Gastrocnemius medialis (tissue), 4 donors: ENCODE measurements around the gene MAP3K19.

Experiments used
- POLR2A ChIP-seq, 2 donors: fragments of 450-650 bp; IDR thresholded peaks; one replicate each; pipeline ENCODE4 v1.6.1; 2017; ENCODE audit warnings: antibody characterized with exemption in 2 of 2, mild to moderate bottlenecking in 2 of 2, moderate library complexity in 2 of 2
- TF ChIP-seq, protein P1 (sequence below), 5 experiments: fragments of 450-650 bp in 3 of 5; fragments of 200-600 bp in 2 of 5; sonication (generic) in 2 of 5; IDR thresholded peaks in 4 of 5; conservative IDR thresholded peaks in 1 of 5; 1 replicate in 4 of 5; 2 replicates in 1 of 5; pipeline ENCODE4 v1.5.1; 2016 to 2019; ENCODE audit warnings: antibody characterized with exemption in 5 of 5, mild to moderate bottlenecking in 3 of 5, moderate library complexity in 3 of 5

DNA sequence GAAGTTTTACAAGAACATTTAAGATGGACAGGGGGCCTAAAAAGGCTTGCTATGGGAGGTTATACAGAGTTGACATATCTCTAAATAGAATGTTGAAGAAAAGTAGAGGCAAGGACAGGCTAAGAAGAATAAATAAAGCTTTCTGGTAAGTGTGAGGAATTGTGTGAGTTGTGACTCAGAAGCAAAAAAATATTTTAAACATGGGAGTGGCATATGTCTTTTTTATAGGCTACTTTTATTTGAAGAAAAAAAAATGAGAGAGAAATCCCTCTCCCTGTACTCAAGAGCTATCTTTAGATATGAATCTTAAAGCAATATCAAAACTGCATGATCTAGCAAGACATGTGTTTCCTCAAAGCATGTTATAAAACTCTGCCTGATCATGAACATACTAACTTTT is 45.9 kb upstream of the MAP3K19 start:
- TF ChIP-seq POLR2A (IDR thresholded peaks at IDR 0.05) = no peak
- TF ChIP-seq, protein P1, sequence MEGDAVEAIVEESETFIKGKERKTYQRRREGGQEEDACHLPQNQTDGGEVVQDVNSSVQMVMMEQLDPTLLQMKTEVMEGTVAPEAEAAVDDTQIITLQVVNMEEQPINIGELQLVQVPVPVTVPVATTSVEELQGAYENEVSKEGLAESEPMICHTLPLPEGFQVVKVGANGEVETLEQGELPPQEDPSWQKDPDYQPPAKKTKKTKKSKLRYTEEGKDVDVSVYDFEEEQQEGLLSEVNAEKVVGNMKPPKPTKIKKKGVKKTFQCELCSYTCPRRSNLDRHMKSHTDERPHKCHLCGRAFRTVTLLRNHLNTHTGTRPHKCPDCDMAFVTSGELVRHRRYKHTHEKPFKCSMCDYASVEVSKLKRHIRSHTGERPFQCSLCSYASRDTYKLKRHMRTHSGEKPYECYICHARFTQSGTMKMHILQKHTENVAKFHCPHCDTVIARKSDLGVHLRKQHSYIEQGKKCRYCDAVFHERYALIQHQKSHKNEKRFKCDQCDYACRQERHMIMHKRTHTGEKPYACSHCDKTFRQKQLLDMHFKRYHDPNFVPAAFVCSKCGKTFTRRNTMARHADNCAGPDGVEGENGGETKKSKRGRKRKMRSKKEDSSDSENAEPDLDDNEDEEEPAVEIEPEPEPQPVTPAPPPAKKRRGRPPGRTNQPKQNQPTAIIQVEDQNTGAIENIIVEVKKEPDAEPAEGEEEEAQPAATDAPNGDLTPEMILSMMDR (IDR thresholded peaks at IDR 0.05 in 4 of 5, conservative IDR thresholded peaks at IDR 0.05 in 1 of 5) = no peak
